Astrocyte of the spinal cord (primary cell): ENCODE results near the gene THOC7.

Experiments used
- DNase-seq: peaks from one replicate; pipeline ENCODE4 v3.0.0; 2011; ENCODE audit warnings: low read depth, low spot score
- H3K4me3 ChIP-seq: 2 replicates; pipeline ENCODE4 v1.5.1; 2011; ENCODE audit warnings: low read depth, mild to moderate bottlenecking, low read length, moderate library complexity
- CTCF ChIP-seq: IDR thresholded peaks from 2 replicates; pipeline ENCODE4 v1.5.1; 2012; ENCODE audit warnings: low read depth, mild to moderate bottlenecking, low read length, inconsistent platforms
- in situ Hi-C: cut with HindIII; loops from 2 replicates; pipeline ENCODE4 v1.10.0; 2017; ENCODE audit warnings: low sequenced_read_pairs

The THOC7 gene

GRCh38 chr3:63849175-63849574, 14.4 kb downstream of the THOC7 start:
- TF ChIP-seq CTCF = no peak
- H3K4me3 ChIP-seq = no peak overlapping the region
- in situ Hi-C loops = no loop called here
- no peak for DNase-seq

GRCh38 chr3:63847718-63848450, 15.7 kb downstream of the THOC7 start:
- H3K4me3 ChIP-seq = no peak overlapping the region
- no peak for TF ChIP-seq CTCF
- in situ Hi-C loops = no loop called here
- no peak for DNase-seq

GRCh38 chr3:63845215-63845614, 18.4 kb downstream of the THOC7 start:
- no peak overlapping the region for H3K4me3 ChIP-seq
- in situ Hi-C loops = no loop called here
- TF ChIP-seq CTCF = no peak
- no peak for DNase-seq

GRCh38 chr3:63842127-63842526, 21.5 kb downstream of the THOC7 start:
- in situ Hi-C loops = no loop called here
- H3K4me3 ChIP-seq = no peak overlapping the region
- no peak for TF ChIP-seq CTCF
- DNase-seq = no peak

GRCh38 chr3:63841704-63842103, 21.9 kb downstream of the THOC7 start:
- TF ChIP-seq CTCF = no peak
- H3K4me3 ChIP-seq = no peak overlapping the region
- in situ Hi-C loops = no loop called here
- DNase-seq = no peak

GRCh38 chr3:63832395-63832794, 31.2 kb downstream of the THOC7 start:
- TF ChIP-seq CTCF = no peak
- no peak overlapping the region for H3K4me3 ChIP-seq
- DNase-seq = no peak
- in situ Hi-C loops = no loop called here
